GM21390 (cell line): Measurements from ENCODE around the gene CDC14B.
"Not testable (repeated sequence)": the region's sequence is repeated elsewhere in the genome, so short reads cannot be mapped to it uniquely, and the experiment has no call there.

Experiments
- ATAC-seq: cut with Tn5 transposase; IDR thresholded peaks from one replicate; pipeline ENCODE4 v1.9.1; 2021; ENCODE audit not compliant: unreplicated experiment

Gene CDC14B

DNA sequence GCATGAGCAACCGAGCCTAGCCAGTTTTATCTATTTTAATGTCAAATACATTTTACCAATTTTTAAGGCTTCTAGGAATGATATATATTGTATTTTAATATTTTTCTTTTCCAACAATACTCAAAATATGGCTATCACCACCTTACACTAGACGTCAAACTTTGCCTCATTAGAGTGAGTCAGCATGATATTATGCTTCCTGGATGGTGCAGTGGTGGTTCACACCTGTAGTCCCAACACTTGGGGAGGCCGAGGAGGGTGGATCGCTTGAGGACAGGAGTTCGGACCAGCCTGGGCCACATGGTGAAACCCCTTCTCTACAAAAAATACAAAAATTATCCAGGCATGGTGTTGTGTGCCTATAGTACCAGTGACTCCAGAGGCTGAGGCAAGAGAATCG lies 7.3 kb upstream of the CDC14B start:
- no peak for ATAC-seq

DNA sequence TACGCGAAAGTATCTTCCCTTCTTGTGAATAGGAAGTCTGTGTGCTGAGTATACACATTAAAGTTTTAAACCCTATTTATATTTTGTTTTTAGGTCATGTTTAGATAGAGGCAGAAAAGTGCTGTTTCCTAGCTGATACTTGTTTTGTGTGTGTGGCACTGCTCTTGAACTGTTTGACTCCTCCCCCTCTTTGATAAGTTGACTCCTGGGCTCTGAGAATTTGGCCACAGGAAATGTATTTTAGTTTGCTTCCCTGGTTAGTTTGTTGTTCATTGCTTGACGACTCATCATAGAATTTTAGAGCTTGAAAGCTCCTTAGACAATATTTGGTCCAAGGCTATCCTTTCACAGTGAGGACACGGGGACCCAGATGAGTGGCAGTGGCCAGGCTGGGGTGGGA lies 2.0 kb upstream of the CDC14B start:
- no peak for ATAC-seq

DNA sequence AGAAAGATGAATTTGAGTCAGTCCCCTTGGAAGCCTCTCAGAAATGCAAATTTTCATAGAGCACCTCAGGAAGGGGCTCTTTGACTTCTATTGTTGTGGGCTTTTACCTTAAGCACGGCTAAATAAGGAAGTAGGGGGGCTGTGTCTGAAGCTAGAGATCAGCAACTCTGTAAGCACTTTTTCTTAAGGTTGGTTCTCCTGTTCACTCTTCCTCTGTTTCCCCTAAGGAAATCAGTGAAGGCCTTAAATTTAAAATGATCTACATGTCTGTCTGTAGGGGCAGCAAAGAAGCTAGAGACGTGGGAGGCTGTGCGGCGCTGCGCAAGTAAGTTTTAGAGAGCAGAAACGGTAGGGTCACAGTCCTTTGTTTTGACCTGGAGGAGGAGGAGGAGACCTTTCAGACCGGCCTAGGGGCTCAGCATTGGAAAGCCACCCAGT lies 1.2 kb upstream of the CDC14B start:
- ATAC-seq = no peak

DNA sequence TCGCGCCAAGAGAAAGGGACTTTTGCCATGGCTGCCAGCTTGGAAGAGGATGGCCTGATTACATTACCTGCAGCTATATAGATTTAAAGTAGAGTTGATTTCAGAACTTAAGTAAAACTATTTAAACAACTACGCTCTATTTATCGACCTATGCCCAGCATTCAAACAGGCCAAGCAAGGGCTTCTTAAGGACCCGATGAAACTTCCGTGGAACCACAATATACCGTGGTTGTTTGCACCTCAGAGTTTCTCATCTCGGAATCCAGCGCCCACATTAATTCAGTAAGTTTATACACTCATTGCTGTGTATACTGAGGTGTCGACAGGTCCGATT lies 505 bp upstream of the CDC14B start:
- ATAC-seq = no peak

DNA sequence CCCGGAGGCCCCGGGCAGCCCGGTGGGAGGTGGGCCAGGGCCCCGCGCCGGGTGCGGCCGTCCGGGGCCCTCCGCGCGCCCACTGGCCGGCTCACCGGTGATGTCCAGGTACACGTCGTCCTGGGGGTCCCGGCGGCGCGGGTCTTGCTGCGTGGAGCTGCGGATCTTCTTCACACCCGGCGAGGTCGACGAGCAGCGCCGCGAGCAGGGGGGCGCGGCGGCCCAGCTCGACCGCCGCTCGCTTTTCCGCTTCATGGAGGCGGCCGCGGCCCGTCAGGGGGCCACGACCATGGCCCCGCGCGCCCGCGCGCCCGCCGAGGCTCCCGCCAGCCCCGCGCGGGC lies 548 bp downstream of the CDC14B start:
- no peak for ATAC-seq

DNA sequence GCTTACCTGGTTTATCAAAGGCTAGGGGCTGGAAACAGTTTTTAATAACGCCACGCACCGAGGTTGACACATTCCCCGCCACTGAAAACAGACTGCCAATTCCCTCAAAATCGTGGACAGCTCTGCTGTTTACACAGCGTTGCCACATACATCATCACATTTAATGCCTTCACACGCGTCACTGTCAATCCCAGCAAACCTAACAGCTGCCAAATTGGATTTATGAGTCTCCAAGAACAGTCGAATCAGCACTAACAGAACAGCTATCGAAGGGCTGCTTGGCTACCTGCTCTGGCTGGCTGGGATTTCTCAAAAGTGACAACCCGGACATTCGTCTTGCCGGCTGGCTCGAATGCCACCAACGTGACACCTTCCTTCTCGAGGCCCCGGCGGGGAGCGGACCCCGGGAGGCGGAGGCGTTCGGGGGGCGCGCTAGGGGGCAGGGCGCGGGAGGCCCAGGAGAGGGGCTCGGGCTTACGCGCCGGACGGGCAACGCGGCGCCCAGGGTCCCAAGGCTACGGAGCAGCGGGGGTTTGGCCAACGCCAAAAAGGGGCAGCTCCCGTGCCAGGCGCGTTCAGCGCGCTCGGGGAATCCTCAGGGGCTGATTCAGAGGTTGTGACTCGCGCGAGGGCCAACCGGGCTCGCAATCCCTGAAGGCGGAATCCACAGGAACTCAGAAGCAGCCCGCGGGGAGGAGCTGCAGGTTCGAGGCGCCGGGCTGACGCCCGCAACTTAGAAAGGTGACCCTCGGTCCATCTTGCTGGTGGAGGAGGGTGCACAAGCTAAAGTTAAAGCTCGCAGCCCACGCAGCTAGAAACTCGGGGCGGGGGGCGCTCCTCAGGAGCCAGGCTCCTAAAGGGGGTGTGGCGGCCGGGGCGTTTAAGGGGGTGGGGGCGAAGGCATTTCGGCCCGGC lies 1.2 kb downstream of the CDC14B start:
- no peak for ATAC-seq

DNA sequence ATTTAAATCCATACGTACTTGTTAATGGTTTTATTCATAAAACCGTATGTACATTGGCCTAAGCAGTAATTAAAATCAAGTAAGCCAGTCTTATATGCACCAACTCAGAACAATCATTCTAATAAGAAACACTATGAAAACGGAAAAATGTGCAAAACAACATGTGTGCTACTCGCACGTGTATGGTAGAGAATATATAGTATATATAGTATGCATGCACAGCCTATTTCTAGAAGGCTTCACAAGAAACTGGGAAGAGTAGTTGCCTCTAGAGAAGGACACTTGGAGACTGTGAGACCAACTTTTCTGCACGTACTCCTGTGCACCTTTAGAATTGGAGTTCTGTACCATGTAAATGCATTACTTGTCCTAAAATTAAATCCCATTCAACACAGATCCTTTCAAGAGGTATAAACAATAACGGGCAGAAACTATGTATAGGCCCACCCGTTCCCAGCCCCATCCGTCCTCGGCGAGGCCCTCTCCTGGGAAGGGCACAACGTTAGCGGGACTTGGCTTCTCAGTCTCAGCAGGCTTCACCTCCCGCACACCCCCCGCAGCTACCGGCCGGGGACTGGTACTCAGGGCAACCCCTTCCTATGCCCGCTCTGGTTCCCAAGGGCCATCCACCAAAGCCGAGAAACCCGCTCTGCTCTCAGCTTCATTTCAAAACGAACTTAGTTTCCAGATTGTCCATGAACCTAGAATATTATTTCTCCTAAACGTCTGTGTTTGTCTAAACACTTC lies 2.0 kb downstream of the CDC14B start:
- no peak for ATAC-seq

DNA sequence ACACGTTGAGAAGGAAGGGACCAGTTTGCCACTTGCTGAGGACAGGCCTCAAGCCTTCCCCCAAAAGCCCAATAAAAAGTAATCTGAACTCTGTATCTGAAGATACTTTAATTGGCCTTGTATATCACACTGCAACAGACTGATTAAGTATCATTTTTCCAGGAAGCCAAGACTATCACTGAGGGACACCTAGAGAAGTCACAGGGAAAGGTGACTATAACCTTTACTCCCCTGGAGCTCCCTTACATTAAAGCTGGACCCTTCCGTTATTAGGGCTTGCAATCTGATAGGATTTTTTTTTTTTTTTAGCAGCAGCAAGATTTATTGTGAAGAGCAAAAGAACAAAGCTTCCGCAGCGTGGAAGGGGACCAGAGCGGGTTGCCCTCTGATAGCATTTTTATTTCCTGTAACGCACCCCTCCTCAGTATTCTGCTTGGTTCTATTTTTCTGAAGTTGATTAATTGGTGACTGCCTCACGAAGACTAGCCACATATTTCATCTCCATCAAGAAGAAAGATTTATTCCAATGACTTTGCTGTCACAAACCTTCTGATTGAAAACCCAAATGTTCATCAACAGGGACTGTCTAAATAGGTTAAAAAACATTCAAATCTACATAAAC lies 2.7 kb downstream of the CDC14B start:
- no peak for ATAC-seq

DNA sequence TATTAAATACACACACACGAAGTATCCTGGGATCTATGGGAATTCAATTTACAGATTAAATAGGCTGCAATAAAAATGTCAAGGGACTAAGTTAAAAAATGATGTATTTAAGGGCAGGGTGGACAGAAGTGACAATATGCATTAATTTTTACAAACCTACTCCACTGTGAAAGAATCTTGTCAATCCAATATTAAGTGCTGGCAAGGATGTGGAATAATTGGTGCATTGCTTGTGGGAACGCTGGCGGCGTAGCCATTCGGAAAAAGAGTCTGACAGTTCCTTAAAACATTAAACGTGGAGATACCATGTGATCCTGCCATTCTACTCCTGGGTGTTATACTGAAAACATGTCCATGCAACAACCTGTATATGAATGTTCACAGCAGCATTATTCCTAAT lies 4.2 kb downstream of the CDC14B start:
- ATAC-seq = no peak

DNA sequence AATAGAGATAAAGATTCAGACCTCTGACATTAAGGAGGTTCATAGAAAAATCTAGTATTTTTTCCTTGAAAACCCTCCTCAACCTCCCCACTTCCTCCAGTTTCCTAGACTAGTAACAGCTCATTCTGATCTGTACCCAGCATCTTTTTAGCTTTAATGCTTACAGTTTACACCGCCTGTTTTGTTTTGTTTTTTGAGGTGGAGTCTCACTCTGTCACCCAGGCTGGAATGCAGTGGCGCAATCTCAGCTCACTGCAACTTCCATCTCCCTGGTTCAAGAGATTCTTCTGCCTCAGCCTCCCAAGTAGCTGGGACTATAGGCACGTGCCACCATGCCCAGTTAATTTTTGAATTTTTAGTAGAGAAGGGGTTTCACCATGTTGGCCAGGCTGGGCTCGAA lies 5.0 kb downstream of the CDC14B start:
- ATAC-seq = not testable (repeated sequence)

DNA sequence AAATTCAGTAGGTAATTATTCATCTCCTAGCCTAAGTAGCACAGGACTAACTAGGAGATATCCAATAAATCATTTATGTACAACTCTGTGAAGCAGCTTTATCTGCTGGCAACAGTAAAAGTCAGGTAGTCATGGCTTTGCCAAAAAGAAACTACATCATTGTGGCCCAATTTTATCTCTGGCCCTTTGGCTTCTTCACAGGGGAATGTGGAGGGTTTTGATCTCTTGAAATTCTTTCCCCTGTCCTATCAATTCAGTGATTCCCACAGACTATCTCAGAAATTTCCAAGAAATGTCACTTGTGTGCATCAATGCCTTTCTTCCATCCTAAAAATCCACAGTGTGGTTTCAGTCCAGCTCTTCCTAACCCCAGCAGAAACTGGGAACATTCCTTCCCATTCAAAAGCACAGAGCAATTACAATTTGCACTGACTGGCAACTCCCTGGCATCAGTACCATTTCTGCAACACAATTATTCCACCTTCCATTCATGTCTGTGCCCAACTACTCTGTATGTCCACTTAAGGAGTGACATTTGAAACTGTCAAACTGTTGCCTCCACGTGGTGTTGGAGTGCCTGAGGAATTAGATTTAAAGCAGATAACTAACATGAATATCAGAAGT lies 6.6 kb downstream of the CDC14B start:
- ATAC-seq = no peak

DNA sequence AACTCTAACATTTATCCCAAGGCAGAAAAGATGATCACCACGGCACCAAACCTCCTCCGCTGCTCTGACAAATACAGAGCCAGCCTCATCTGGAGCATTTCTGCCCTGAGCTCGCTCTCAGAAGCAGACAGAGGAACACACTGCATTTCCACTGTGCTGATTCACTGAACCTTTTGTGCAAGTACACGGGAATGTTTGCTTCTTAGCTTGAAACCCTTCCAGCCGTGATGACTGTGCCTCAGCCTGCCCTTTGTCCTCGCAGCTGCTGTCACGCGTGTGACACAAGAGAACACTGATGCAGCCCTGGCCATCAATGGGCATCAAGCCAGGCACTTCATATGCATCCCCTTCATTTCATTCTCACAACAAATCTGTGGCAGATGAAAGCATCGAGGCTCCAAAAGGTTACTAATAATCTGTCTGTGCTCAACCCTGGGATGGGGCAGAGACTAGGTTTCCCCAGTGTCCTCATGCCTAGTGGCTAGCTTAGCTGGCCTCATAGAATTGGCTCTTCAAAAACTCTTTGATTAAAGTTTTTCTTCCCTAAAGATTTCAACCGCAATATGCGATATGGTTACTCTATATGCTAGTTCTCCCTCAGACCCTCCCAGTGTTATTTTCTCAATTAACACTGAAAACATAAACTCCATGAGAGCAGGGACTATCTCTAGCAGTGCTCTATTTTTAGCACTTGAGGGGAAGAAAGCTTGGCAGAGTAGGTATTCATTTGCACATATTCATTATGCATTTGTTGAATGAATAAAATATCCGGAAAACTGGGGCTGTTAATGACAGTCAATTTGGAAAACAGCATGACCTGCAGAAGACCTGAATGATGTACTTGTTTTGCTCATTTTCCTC lies 7.3 kb downstream of the CDC14B start:
- ATAC-seq = no peak

DNA sequence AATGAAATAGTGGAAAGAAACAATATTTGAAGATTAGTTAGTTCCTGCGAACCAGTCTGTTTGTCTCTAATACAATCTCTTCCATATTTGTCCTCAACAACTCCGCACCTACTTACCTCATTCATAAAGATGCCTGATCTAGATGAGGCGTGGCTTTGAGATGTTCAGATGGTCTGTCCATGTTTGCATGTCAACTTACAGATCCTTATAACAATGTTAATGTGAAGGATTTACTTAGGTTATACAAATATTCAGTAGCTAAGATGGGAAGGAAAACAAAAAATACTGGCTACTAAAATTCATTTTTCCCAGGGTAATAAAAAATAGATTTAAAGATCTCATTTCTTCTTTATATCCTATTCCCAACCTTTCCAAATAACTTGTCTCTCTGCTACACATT lies 8.3 kb downstream of the CDC14B start:
- ATAC-seq = no peak

DNA sequence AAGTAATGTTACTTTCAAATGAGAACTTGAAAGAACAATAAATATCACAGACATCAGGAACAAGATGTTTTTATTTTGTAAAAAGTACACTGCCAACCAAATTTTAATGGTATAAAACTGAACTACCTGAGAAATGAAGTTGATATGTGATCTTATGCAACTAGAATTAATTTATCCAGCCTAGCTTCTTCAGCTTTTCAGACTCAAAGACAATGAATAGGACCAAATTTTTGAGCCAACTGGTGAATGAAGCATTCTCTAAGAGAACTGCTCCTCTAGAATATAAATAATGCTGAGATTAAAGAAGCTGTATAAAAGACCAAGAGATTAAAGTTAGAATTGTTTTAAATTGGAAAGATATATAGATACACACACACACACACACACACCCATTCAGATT lies 9.9 kb downstream of the CDC14B start:
- no peak for ATAC-seq

DNA sequence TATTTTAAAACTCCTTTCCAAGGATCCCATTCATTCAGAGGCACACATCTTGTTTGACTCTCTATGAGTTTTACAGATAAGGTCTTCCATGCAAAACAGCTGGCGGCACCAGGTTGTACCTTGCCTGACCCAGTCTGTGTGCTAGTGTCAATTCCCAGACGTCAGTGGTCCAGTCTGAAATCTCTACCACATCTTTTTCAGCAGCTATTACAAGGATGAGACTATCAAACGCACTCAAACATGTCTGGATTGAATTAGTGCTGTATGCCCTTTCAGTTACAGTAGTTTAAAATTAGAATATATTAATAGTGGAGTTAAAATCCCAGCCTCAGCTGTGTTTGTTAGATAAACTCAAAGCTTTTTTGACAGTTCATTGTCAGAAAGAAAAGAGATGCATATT lies 11.7 kb downstream of the CDC14B start:
- no peak for ATAC-seq

DNA sequence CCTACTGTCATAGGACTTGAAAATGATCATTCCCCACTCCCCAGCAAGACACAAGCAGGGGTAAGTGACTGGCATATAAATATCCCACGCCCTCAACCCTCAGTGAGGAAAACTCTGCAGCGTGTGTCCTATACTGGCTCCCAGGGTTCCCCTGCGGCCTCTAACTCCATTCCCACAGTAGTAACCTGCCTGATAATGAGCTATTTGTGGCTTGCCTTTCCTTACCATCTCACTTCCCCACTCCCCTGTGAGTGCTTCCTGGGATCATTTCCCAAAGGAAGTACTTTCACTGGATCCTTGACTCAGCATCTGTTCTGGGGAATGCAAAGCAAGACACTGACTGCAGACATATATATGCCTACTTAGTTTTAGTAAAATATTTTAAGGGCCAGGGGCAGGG lies 14.3 kb downstream of the CDC14B start:
- no peak for ATAC-seq

DNA sequence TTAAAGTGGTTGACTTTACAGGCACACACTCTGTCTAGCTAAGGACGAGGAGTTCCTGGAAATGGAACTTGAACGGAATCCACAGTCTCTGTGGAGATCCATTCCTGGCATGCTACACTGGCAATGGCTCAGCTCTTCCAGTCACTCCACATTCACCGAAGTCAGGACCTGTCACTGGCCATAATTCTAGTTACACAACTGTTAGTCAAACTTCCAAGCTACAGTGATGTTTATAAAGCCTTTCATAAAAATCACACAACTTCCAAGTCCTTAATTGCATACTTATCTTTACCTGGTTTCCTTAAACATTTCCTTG lies 15.7 kb downstream of the CDC14B start:
- ATAC-seq = no peak

DNA sequence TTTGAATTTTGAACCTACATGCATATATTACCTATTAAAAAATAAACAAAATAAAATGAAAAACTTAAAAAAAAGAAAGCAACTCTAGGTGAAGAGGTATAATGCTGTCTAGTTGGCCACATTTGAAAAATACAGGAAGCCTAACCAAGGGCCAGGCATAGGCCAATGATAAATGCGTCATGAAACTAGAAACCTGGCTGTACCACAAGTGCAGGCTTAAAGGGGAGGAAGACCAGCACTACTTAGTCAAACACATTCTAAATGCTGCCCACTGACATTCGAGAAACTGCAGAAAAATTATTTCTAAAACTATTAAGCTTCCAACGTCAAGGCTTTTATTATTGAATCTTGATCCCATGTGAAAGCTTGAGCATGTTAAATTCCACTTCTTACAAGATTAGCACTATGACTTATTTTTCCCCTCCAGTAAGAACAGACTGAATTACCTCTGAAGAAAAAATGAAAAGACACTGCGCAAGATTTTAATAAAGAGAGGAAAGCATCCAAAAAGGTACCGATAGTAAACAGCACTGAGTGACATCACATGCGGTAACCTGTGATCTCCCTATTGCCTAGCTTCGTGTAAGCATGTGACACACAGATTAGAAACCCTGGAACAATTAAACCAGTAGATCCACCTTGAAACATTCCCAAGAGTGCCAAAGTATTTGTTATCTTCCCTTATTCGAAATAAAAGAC lies 16.2 kb downstream of the CDC14B start:
- ATAC-seq = no peak

DNA sequence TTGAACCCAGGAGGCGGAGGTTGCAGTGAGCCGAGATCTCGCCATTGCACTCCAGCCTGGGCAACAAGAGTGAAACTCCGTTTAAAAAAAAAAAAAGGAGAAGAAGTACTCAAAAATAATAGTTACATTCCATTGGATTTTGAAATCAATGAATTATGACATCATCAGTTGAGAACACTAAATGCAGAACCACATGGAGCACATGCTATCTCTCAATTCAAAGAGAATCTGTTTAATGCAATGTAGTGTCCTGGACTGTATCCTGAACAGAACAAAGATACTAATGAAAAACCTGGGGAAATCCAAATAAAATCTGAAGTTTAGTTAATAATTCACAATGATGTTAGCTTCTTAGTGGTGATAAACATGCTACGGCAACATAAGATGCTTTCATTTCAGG lies 20.3 kb downstream of the CDC14B start:
- no peak for ATAC-seq

DNA sequence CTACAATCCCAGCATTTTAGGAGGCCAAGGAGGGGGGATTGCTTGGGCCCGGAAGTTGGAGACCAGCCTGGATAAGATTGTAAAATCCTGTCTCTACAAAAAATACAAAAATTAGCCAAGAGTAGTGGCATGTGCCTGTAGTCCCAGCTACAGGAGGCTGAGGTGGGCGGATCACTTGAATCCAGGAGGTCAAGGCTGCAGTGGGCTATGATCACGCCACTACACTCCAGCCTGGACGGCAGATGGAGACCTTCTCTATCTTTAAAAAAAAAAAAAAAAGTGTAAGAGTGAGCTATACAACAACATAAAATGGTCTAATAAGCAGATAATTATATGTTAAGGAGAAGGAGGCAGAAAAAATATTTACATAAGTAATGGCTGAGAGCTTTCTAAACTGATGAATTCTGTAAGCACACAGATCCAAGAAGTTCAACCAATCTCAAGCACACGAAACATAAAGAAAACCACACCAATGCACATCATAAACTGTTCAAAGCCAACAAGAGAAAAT lies 23.0 kb downstream of the CDC14B start:
- no peak for ATAC-seq
